DOHH2 (cell line): ENCODE measurements around the gene SLC25A31.

Experiments used
- H3F3A ChIP-seq: fragments of 200-600 bp; sonication (generic), shearing (Covaris generic); 2 replicates; pipeline ENCODE4 v1.6.0; 2016; ENCODE audit warnings: antibody characterized with exemption, mild to moderate bottlenecking; ENCODE audit not compliant: control insufficient read depth, insufficient read depth
- H3K27ac ChIP-seq: fragments of 200-600 bp; sonication (generic); 2 replicates; pipeline ENCODE4 v1.5.1; 2014; ENCODE audit warnings: low read depth, mild to moderate bottlenecking, low read length, moderate library complexity
- H3K27me3 ChIP-seq: fragments of 200-600 bp; sonication (generic); 2 replicates; pipeline ENCODE4 v1.6.1; 2014; ENCODE audit warnings: mild to moderate bottlenecking, low read length, mixed read lengths; ENCODE audit not compliant: control insufficient read depth
- H3K36me3 ChIP-seq: fragments of 200-600 bp; sonication (generic); 2 replicates; pipeline ENCODE4 v1.6.1; 2014; ENCODE audit warnings: mild to moderate bottlenecking, low read length, moderate library complexity, mixed read lengths; ENCODE audit not compliant: control insufficient read depth
- H3K4me1 ChIP-seq: fragments of 200-600 bp; sonication (generic); 2 replicates; pipeline ENCODE4 v1.6.1; 2014; ENCODE audit warnings: mild to moderate bottlenecking, low read length, mixed read lengths; ENCODE audit not compliant: control insufficient read depth
- H3K4me2 ChIP-seq: fragments of 200-600 bp; sonication (generic); 2 replicates; pipeline ENCODE4 v1.6.0; 2014; ENCODE audit warnings: mild to moderate bottlenecking, low read length, moderate library complexity
- H3K4me3 ChIP-seq: fragments of 200-600 bp; sonication (generic); 2 replicates; pipeline ENCODE4 v1.5.1; 2014; ENCODE audit warnings: mild to moderate bottlenecking, low read length, mixed read lengths
- H3K79me2 ChIP-seq: fragments of 200-600 bp; sonication (generic); 2 replicates; pipeline ENCODE4 v1.6.1; 2014; ENCODE audit warnings: mild to moderate bottlenecking, low read length, mixed read lengths; ENCODE audit not compliant: control insufficient read depth
- H3K9me2 ChIP-seq: fragments of 200-600 bp; sonication (generic); replicated peaks from 2 replicates; pipeline ENCODE4 v1.6.1; 2014; ENCODE audit warnings: mild to moderate bottlenecking, low read length, mixed read lengths; ENCODE audit not compliant: control insufficient read depth
- H3K9me3 ChIP-seq: fragments of 200-600 bp; sonication (generic); 2 replicates; pipeline ENCODE4 v1.6.1; 2014; ENCODE audit warnings: antibody characterized with exemption, low read length, mixed read lengths; ENCODE audit not compliant: control insufficient read depth, insufficient read depth
- H4K20me1 ChIP-seq: fragments of 200-600 bp; sonication (generic); 2 replicates; pipeline ENCODE4 v1.6.0; 2014; ENCODE audit warnings: low read depth, mild to moderate bottlenecking, antibody characterized with exemption, low read length, moderate library complexity; ENCODE audit not compliant: control insufficient read depth, insufficient read depth
- EZH2phosphoT487 ChIP-seq: fragments of 200-600 bp; sonication (generic); IDR thresholded peaks from 2 replicates; pipeline ENCODE4 v1.6.1; 2017; ENCODE audit warnings: borderline replicate concordance, mild to moderate bottlenecking, antibody characterized with exemption, low read length, moderate library complexity, mixed read lengths
- TF ChIP-seq, protein P1 (sequence below): fragments of 200-600 bp; sonication (generic); IDR thresholded peaks from one replicate; pipeline ENCODE4 v1.5.1; 2014; ENCODE audit warnings: antibody characterized with exemption, mild to moderate bottlenecking, low read depth, low read length; ENCODE audit not compliant: poor library complexity, severe bottlenecking

The SLC25A31 gene

DNA sequence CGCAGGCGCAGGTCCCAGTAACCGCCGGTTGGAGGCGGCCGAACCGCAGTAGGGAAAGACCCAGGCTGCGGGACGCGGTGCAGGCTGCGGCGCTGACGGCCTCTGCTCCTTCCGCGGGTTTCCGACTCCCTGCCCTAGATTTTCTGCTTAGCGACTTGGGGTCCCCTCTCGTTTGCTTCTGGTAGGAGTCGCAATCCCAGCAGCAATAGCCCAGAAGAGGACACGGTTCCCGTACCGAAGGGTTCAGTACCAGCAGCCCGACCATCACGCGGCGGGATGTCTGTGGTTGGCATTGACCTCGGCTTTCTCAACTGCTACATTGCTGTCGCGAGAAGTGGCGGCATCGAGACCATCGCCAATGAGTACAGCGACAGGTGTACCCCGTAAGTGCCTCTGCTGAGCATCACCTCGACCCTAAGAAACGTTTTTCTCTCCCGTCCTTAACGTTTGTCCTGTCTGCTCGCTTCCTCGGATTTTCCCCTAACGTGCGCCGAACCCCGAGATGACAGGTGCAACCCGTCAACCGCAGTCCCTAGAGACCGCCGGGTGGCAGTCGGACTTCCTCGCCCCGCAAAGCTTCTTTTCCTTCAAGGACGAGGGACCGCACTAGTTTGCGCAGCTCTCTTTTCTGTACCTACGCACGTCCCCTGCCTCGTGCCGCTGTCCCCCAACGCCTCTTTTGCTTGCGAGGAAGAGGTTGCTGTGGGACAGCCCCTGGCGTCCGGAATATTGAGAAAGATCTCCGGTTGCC is 52.2 kb downstream of the SLC25A31 start, which contains the start of gene HSPA4L:
Gene HSPA4L (plus strand): TSS at position 48 of the 751 bp plus-strand sequence. CDS start 229 bp downstream, at position 277.
- H4K20me1 ChIP-seq, result no peaks in the 10 kb centered on the region
- TF ChIP-seq EZH2phosphoT487, result no peak
- TF ChIP-seq, protein P1, sequence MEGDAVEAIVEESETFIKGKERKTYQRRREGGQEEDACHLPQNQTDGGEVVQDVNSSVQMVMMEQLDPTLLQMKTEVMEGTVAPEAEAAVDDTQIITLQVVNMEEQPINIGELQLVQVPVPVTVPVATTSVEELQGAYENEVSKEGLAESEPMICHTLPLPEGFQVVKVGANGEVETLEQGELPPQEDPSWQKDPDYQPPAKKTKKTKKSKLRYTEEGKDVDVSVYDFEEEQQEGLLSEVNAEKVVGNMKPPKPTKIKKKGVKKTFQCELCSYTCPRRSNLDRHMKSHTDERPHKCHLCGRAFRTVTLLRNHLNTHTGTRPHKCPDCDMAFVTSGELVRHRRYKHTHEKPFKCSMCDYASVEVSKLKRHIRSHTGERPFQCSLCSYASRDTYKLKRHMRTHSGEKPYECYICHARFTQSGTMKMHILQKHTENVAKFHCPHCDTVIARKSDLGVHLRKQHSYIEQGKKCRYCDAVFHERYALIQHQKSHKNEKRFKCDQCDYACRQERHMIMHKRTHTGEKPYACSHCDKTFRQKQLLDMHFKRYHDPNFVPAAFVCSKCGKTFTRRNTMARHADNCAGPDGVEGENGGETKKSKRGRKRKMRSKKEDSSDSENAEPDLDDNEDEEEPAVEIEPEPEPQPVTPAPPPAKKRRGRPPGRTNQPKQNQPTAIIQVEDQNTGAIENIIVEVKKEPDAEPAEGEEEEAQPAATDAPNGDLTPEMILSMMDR, result no peak
- H3K4me1 ChIP-seq, result peaks cover 17% of the 10 kb centered on the region
- H3K27me3 ChIP-seq, result peaks cover 55% of the 10 kb centered on the region
- H3F3A ChIP-seq, result peaks cover 10% of the 10 kb centered on the region
- peak within 1 kb of the TSS; percentile 87 for H3K4me3 ChIP-seq
- peak within 1 kb of the TSS; percentile 93 for H3K4me2 ChIP-seq
- no peaks in the 10 kb centered on the region for H3K9me3 ChIP-seq
- no peaks in the 10 kb centered on the region for H3K9me2 ChIP-seq
- H3K36me3 ChIP-seq, result no peaks in the 10 kb centered on the region
- no peaks in the 10 kb centered on the region for H3K79me2 ChIP-seq
- H3K27ac ChIP-seq, result no peak within 1 kb of the TSS

DNA sequence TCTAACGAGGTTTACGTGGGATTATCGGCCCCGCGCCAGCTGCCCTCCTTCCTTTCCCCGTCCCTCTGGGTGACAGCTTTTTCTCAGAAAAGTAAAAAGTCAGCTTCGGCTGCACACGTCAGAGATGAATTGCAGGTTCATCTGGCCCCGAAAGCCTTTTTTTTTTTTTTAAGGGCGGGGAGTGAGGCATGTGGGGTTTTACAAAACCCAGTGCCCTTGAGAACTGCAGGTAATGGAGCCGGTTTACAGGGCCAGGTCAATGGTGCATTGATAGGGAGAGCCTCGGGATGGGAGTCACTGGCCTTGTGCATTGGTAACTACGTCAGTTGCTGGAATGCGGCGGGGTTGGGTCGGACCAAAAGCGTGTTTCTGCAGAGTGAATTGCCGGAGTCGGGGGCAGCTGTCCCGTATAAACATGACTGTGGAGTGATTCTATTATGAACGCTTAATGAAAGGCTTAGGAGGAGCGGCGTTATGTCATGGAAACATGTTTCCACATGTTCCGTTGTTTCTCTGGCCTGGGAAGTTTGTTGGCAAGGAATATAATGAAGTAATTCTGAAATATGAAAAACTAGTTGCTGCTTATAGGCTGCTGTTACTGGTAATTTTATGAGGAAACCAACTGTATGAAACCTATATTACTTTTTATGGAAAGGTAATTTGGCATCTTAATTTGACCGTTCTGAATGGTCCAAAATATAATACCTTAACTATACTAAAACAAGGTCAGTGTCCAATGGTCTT is 53.0 kb downstream of the SLC25A31 start:
- Histone ChIP-seq H3K79me2 (no peaks in the 10 kb centered on the region), H4K20me1 (no peaks in the 10 kb centered on the region), H3K4me2 (peak overlapping the region; percentile 93), H3F3A (peaks cover 10% of the 10 kb centered on the region), H3K4me3 (peak overlapping the region; percentile 87), H3K4me1 (peaks cover 17% of the 10 kb centered on the region), H3K9me3 (no peaks in the 10 kb centered on the region), H3K27ac (no peak overlapping the region), H3K9me2 (no peaks in the 10 kb centered on the region), H3K27me3 (peaks cover 51% of the 10 kb centered on the region), H3K36me3 (no peaks in the 10 kb centered on the region)
- TF ChIP-seq EZH2phosphoT487, result no peak
- TF ChIP-seq, protein P1, result no peak

DNA sequence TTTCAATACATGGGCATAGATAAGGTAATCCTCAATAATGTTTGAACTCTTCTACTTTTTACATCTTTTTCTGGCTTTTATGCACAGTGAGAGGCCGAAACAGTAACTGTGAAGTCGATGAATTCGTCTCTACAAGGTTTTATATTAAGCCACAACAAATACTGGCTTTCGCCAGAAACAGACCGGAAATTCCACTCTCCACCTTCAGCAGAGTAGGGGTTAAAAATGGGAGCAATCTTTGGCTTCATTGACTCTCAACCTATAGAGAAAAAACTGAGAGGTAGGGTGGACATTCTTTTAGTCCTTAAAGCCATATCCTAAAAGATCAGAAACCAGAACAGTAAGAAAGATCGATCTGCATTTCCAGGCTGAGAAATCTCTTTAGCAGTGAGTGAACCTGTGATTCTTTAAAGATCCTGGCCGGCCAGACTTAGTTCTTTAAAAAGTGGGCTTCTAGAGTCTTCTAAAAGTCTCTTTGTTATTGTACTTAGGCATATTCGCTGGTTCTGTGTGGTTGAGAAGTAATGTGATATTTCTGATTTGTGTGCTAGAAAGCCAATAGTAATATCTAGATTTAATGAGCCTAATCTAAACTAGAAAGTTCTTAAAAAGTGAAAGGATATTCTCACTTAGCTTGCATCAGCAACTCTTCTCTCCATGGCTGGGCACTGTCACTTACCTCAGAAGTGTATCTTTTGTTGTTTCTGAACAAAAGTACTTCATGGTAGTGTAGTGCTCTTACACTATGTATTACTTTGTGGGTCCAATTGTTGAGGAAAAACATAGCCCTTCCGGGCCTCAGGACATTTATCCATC is 54.0 kb downstream of the SLC25A31 start:
- Histone ChIP-seq H3K79me2 (no peaks in the 10 kb centered on the region), H3K36me3 (no peaks in the 10 kb centered on the region), H3K4me1 (peaks cover 17% of the 10 kb centered on the region), H4K20me1 (no peaks in the 10 kb centered on the region), H3K27me3 (peaks cover 51% of the 10 kb centered on the region), H3K9me3 (no peaks in the 10 kb centered on the region), H3F3A (peaks cover 10% of the 10 kb centered on the region), H3K4me3 (no peak overlapping the region), H3K4me2 (no peak overlapping the region), H3K9me2 (no peaks in the 10 kb centered on the region), H3K27ac (no peak overlapping the region)
- TF ChIP-seq, protein P1, result no peak
- no peak for TF ChIP-seq EZH2phosphoT487
